ENCODE measurements around the gene IL17D.
"Not testable (repeated sequence)": the region's sequence is repeated elsewhere in the genome, so short reads cannot be mapped to it uniquely, and the experiment has no call there.

IL17D gene

GRCh38 chr13:20720499-20720898 lies 17.0 kb downstream of the IL17D start:
- no peak for DNase-seq

GRCh38 chr13:20721058-20721453 lies 17.6 kb downstream of the IL17D start:
- no peak for DNase-seq

- DNase-seq, result no peak
These were observed 18.2 kb downstream of the IL17D start for GRCh38 chr13:20721454-20722357.

GRCh38 chr13:20727856-20728255 lies 24.4 kb downstream of the IL17D start:
- peak in 1 of 2 donors; percentile 28 for DNase-seq

- no peak for DNase-seq
These were observed 25.2 kb downstream of the IL17D start for GRCh38 chr13:20728579-20729311.

- no peak for DNase-seq
These were observed 26.4 kb downstream of the IL17D start for GRCh38 chr13:20729633-20730585.

- no peak for DNase-seq
These were observed 35.1 kb downstream of the IL17D start for GRCh38 chr13:20738616-20739015.

- DNase-seq, result no peak
These were observed 36.5 kb downstream of the IL17D start for GRCh38 chr13:20740021-20740420.

- DNase-seq, result not testable (repeated sequence)
These were observed 40.4 kb downstream of the IL17D start for GRCh38 chr13:20743830-20744404.

- no peak for DNase-seq
These were observed 45.9 kb downstream of the IL17D start for GRCh38 chr13:20749377-20749776.

- DNase-seq, result no peak
These were observed 50.5 kb downstream of the IL17D start for GRCh38 chr13:20754009-20754408.

- DNase-seq, result no peak
These were observed 57.4 kb downstream of the IL17D start for GRCh38 chr13:20760872-20761271.

GRCh38 chr13:20767309-20767943 lies 63.9 kb downstream of the IL17D start:
- DNase-seq, result no peak

GRCh38 chr13:20769091-20769490 lies 65.6 kb downstream of the IL17D start:
- no peak for DNase-seq

GRCh38 chr13:20769834-20770233 lies 66.3 kb downstream of the IL17D start:
- DNase-seq, result no peak

Data from inflammatory macrophage (primary cell).